Measurements from ENCODE around the gene MCTP1.

MCTP1 gene

DNA sequence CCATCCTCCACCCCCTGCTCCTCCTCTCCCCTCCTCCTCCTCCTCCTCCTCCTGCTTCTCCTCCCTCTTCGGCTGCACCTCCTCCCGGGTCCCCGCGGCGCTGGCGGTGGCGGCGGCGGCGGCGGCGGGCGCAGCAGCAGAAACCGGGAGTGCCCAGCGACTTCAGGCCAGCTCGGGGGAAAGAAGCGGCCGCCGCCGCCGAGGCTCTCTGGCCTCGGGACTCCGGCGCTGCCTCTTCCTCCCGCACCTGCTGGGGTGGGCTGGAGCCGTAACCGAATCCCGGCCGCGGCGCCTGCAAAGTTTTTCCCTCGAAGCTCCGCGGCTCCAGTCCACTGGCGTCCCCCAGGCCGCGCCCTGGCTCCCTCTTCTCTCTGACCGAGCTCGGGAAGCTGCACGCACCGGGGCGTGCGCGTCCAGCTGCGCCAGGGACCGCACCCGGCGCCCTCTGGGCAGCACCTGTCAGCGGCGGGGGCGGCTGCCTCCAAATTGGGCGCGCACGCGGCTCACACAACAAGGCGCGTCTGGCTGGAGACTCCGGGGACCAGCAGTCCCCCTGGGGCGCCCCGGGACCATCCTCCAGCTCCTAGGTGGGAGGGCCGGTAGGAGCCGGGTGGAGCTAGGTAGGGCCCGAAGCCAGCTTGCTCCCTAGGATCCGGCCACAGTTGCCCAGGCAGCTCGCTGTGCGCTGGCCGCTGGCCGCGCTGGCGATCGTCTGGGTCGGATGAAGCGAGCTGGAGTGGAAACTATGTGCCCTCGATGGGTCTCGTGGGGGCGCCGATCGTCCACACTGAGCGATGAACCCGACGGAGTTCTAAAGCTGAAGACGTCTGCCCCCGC is at the start of gene MCTP1:
MCTP1 (minus strand) TSS at position 523 of the 837 bp plus-strand sequence.
- no peaks in the 10 kb centered on the region for H3K79me2 ChIP-seq (ENCODE audit: low read length)
- DNase-seq, result peak; percentile 16
- H3K36me3 ChIP-seq (replicated peaks; ENCODE audit: insufficient read depth, low read length), result no peaks in the 10 kb centered on the region
- TF ChIP-seq EZH2phosphoT487 (IDR thresholded peaks at IDR 0.05; ENCODE audit: low read length) (no peak), EZH2 (optimal IDR thresholded peaks at IDR 0.05; ENCODE audit: low read depth, low read length) (no peak)
- TF ChIP-seq, protein P1, sequence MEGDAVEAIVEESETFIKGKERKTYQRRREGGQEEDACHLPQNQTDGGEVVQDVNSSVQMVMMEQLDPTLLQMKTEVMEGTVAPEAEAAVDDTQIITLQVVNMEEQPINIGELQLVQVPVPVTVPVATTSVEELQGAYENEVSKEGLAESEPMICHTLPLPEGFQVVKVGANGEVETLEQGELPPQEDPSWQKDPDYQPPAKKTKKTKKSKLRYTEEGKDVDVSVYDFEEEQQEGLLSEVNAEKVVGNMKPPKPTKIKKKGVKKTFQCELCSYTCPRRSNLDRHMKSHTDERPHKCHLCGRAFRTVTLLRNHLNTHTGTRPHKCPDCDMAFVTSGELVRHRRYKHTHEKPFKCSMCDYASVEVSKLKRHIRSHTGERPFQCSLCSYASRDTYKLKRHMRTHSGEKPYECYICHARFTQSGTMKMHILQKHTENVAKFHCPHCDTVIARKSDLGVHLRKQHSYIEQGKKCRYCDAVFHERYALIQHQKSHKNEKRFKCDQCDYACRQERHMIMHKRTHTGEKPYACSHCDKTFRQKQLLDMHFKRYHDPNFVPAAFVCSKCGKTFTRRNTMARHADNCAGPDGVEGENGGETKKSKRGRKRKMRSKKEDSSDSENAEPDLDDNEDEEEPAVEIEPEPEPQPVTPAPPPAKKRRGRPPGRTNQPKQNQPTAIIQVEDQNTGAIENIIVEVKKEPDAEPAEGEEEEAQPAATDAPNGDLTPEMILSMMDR (IDR thresholded peaks at IDR 0.05; ENCODE audit: low read length), result no peak
- no peaks in the 10 kb centered on the region for H4K20me1 ChIP-seq (ENCODE audit: insufficient read depth, low read length)
- H3K9me2 ChIP-seq (replicated peaks; ENCODE audit: insufficient read depth, low read length), result no peaks in the 10 kb centered on the region
- no peaks in the 10 kb centered on the region for H3K27me3 ChIP-seq (replicated peaks; ENCODE audit: insufficient read depth, low read length)
- H3K4me2 ChIP-seq (ENCODE audit: low read depth, low read length), result peak within 1 kb of the TSS; percentile 89
- H2AFZ ChIP-seq (ENCODE audit: low read length), result peak within 1 kb of the TSS; percentile 92
- no peak within 1 kb of the TSS; the same call in 1 of the 2 replicates for H3K9ac ChIP-seq (ENCODE audit: low read length)
- no peak within 1 kb of the TSS for H3K27ac ChIP-seq (ENCODE audit: low read length)
- no peaks in the 10 kb centered on the region for H3F3A ChIP-seq (ENCODE audit: insufficient read depth, low read length)
- no peaks in the 10 kb centered on the region for H3K4me1 ChIP-seq (ENCODE audit: low read length)
- H3K9me3 ChIP-seq (replicated peaks; ENCODE audit: insufficient read depth, low read length), result no peaks in the 10 kb centered on the region
- peak within 1 kb of the TSS; percentile 79 for H3K4me3 ChIP-seq (ENCODE audit: low read length)

DNA sequence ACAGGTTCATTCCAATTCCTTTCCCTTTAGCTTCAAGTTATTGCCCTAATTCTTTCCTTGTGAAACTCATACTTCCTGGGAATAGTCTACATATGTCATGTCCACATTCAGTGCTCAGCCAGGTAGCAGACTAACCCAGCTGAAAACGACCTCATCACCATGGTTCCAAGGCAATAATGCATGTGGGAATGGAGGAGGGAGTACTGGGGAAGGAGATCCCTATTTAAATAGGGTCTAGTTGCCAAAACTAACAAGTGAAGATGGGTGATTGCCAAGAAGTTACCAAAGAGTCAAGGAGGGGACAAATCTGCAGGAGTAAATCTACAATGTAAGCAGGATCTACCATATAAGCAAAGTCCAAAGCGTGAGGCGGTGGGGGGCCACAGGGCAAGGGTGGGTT is 47.3 kb upstream of the MCTP1 start:
- Histone ChIP-seq H3K27me3 (replicated peaks; ENCODE audit: insufficient read depth, low read length) (no peaks in the 10 kb centered on the region), H3F3A (ENCODE audit: insufficient read depth, low read length) (no peaks in the 10 kb centered on the region), H4K20me1 (ENCODE audit: insufficient read depth, low read length) (no peaks in the 10 kb centered on the region), H3K9me3 (replicated peaks; ENCODE audit: insufficient read depth, low read length) (no peaks in the 10 kb centered on the region), H3K4me1 (ENCODE audit: low read length) (no peaks in the 10 kb centered on the region), H3K36me3 (replicated peaks; ENCODE audit: insufficient read depth, low read length) (no peaks in the 10 kb centered on the region), H3K4me3 (ENCODE audit: low read length) (no peak overlapping the region), H3K9ac (ENCODE audit: low read length) (no peak overlapping the region), H3K27ac (ENCODE audit: low read length) (no peak overlapping the region), H3K79me2 (ENCODE audit: low read length) (no peaks in the 10 kb centered on the region), H3K9me2 (replicated peaks; ENCODE audit: insufficient read depth, low read length) (no peaks in the 10 kb centered on the region), H3K4me2 (ENCODE audit: low read depth, low read length) (no peak overlapping the region), H2AFZ (ENCODE audit: low read length) (no peak overlapping the region)
- DNase-seq, result no peak
- TF ChIP-seq EZH2phosphoT487 (IDR thresholded peaks at IDR 0.05; ENCODE audit: low read length) (no peak), EZH2 (optimal IDR thresholded peaks at IDR 0.05; ENCODE audit: low read depth, low read length) (no peak)
- TF ChIP-seq, protein P1 (IDR thresholded peaks at IDR 0.05; ENCODE audit: low read length), result no peak

GRCh38 chr5:95331358-95331757 is 46.5 kb upstream of the MCTP1 start:
- H2AFZ ChIP-seq (ENCODE audit: low read length), result no peak overlapping the region
- H3K4me1 ChIP-seq (ENCODE audit: low read length), result no peaks in the 10 kb centered on the region
- H3K27me3 ChIP-seq (replicated peaks; ENCODE audit: insufficient read depth, low read length), result no peaks in the 10 kb centered on the region
- no peaks in the 10 kb centered on the region for H3K9me3 ChIP-seq (replicated peaks; ENCODE audit: insufficient read depth, low read length)
- H3K4me2 ChIP-seq (ENCODE audit: low read depth, low read length), result no peak overlapping the region
- no peaks in the 10 kb centered on the region for H4K20me1 ChIP-seq (ENCODE audit: insufficient read depth, low read length)
- no peak overlapping the region for H3K4me3 ChIP-seq (ENCODE audit: low read length)
- no peak overlapping the region for H3K9ac ChIP-seq (ENCODE audit: low read length)
- H3K36me3 ChIP-seq (replicated peaks; ENCODE audit: insufficient read depth, low read length), result no peaks in the 10 kb centered on the region
- H3K9me2 ChIP-seq (replicated peaks; ENCODE audit: insufficient read depth, low read length), result no peaks in the 10 kb centered on the region
- TF ChIP-seq EZH2phosphoT487 (IDR thresholded peaks at IDR 0.05; ENCODE audit: low read length) (no peak), EZH2 (optimal IDR thresholded peaks at IDR 0.05; ENCODE audit: low read depth, low read length) (no peak)
- TF ChIP-seq, protein P1 (IDR thresholded peaks at IDR 0.05; ENCODE audit: low read length), result no peak
- no peaks in the 10 kb centered on the region for H3F3A ChIP-seq (ENCODE audit: insufficient read depth, low read length)
- DNase-seq, result no peak
- no peak overlapping the region for H3K27ac ChIP-seq (ENCODE audit: low read length)
- no peaks in the 10 kb centered on the region for H3K79me2 ChIP-seq (ENCODE audit: low read length)

Data from MM.1S (cell line).